Measurements from ENCODE around the gene GAR1.
"Not testable (repeated sequence)": the region's sequence is repeated elsewhere in the genome, so short reads cannot be mapped to it uniquely, and the experiment has no call there.

Gene GAR1

GRCh38 chr4:109847896-109848442 lies 32.4 kb downstream of the GAR1 start, which contains the start of gene LRIT3:
Gene LRIT3, plus strand, starts transcription at chr4:109848107. Its CDS starts 95 bp downstream, at chr4:109848202.
- DNase-seq, result no peak

DNA sequence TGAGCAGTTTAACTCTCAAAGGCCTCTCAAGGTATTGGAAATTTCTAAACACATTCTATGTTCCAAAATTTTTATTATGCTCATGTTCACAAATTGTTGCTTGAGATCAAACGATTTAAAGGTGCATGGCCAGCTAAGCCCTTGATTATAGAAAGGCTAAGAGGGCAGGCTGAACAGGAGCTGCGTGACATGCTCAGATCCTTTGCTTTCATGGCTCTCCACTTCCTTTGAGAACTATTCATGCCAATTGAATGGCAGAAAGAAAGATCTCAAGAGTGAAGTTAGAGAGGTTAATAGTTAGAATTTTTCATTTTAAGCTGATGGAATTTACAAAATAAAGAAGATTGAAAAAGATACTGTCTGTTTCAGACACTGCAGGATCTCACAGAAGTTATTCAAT lies 32.9 kb downstream of the GAR1 start:
- no peak for DNase-seq

DNA sequence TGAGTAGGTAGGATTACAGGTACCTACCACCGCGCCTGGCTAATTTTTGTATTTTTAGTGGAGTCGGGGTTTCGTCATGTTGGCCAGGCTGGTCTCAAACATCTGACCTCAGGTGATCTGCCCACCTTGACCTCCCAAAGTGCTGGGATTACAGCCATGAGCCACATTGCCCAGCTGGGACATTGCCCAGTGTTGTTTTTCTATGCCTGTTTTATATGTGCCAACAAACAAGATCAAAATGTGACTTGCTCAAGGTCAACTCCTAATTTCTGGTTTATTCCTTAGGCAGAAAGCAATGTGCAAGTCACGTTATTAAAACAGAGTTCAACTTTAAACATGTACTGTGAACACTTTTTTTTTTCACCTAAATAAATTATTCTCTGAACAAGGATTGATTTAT lies 35.0 kb downstream of the GAR1 start:
- no peak for DNase-seq

DNA sequence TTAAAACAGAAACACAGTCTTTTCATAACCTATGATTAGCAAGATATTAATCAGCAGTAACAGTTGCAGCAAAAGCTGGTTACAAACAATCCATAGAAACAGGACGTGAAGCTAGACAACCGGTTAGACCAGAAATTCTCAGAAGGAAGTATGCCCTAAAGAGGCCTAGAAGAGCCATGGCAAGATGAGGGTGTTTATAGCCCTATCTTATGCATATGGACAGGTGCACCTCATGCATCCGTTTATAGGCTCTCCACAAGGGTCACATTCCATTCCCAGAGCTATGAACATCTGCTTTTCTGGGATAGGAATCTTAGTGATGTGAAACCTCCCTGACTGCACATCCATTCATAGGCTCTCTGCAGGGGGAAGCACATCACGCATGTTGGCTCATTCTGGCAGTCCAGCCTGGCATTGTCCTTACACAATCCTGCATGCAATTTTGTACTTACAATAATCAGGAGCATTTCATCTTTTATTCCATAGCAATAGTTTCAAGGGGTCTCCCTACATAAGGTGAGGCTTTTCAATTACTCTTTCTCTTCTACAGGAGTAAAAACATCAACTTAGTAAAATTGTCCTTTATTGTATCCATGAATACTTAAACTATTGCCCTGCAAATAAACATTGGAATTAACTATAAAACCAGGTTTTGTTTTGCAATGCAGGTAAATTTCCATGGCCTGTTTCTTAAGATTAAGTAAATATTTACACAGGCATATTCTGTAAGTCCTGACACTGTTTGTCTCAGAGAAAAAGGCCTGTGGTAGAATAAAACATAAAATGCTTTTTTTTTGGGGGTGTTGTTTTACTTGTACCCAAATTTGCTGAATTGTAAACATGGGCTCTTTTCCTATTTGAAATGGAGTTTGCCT lies 44.1 kb downstream of the GAR1 start:
- DNase-seq, result not testable (repeated sequence)

DNA sequence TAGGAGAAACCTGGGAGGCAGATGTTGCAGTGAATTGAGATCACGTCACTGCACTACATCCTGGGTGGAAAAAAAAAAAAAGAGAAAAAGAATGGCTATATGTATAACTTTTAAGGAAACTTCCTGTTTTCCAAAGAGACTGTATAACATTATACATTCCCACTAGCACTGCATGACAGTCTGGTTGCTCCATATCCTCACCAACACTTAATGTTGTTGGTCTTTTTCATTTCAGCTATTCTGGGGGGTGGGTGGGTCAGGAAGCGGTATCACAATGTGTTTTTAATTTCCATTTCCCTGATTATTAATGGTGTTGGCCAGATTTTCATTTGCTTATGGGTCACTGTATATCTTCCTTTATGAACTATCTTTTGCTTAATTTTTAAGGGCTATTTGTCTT lies 45.7 kb downstream of the GAR1 start:
- no peak for DNase-seq

DNA sequence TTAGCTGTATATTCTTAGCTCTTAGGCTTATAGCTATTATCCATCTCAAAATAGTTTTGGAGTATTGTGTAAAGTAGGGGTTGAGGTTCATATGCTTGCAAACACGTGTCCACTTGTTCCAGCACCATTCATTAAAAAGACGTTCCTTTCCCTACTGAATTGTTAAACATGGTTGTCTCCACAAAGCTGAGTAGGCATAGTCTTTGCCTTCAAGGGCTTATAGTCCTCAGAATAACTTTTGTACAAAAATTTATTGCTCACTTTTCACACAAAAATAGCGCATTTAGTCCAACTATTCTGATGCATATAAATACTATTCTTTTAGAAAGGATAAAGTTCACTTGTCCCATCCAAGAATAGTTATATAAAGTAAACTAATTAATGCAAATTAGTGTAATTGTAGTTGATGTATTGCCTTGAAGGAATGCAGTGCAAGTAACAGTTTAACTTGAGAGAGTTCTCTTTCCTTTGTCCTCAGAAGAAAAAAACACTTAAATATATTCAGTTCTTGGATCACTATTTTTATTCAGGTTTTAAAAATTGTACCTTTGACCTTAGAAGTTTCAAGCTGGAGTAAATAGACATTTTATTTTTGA lies 46.5 kb downstream of the GAR1 start:
- DNase-seq, result no peak

- DNase-seq, result no peak
Measured at GRCh38 chr4:109864134-109864533, 48.6 kb downstream of the GAR1 start.

- no peak for DNase-seq
Measured at GRCh38 chr4:109870061-109870460, 54.5 kb downstream of the GAR1 start.

GRCh38 chr4:109872065-109872464 lies 56.5 kb downstream of the GAR1 start:
- DNase-seq, result no peak

DNA sequence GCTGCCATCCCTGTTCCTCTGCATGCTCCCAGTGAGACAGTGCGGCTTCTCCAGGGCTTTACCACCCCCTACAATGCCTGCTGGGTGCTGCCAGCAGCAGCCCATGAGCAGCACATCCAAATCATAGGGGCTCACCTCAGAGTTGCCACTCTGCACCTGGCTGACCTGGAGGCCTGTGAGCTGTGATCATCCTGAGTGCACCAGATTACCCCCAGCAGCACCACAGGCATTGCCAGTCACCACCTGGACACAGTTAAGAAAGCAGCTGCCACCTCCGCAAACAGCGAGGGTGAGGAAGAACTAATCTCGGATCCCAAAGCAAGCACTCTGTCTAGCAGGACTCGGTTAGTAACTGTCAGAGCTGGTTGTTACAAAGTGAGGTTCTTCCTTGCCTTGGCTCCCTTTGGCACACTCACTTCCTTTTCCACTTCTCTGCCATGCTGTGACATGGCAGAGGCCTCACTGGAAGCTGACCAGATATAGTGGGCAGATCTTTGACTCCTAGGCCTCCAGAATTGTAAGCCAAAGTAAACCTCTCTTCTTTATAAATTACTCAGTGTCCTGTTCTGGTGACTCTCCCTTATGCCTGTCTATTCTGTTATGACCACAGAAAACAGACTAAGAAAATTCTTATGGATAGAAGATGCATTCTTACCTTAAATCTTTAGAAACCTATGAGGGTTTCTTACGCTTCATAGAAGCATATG lies 57.5 kb downstream of the GAR1 start:
- no peak for DNase-seq

DNA sequence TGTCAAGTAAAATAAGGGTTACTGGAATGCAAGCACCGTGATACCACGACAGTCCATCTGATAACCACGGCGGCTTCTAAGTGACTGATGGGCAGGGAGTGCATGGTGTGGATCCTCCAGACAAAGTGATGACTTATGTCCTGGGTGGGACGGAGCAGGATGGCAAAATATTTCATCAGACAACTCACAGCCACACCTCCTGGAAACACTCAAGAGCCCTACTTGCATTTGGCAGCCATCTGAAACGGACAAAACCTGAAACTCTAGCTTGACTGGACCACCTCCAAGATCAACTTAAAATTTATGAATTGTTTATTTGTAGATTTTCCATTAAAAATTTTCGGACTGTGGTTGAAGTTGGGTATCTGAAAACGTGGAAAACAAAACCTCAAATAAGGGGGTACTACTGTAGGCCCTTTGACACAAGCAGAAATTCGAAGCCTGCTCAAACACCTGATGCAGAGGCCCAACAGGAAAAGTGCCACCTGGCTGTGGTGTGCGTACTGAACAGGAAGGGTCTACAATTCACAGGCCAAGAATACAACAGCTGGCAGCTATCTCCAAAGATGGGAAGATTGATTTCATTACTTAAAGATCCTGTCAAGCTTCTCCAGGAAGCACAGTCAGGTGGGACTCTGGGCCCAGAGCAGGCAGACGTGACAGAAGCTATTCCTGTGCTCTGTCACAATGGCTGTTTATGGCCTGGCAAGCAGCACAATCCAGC lies 58.4 kb downstream of the GAR1 start:
- no peak for DNase-seq

Data from DMS 273 treated with DMSO at 0.1 percent for 48 hours (cell line).